Adipose tissue (tissue), 3 donors: ENCODE data around the gene ADD1. TPM values are rescaled to one million over a fixed set of nuclear protein-coding genes. Genes with fewer than 3 reads are reported as not detected.
"Not testable (repeated sequence)": the region's sequence is repeated elsewhere in the genome, so short reads cannot be mapped to it uniquely, and the experiment has no call there.

Experiments
- H3K27ac ChIP-seq: one replicate; pipeline ENCODE4 v1.5.1; 2013; ENCODE audit warnings: low read depth, low read length
- WGBS, 3 donors: extraction: QIAGEN DNeasy Blood & Tissue Kit; methylation state at CpG; one replicate each; pipeline ENCODE4 v1.1.7; 2013; 5-methylcytosine and 5-hydroxymethylcytosine counted together
- polyA plus RNA-seq, 3 donors: library from polyadenylated mRNA; stranded (reverse); fragments of 200-250 nt; gene quantifications; one replicate each; pipeline ENCODE4 v1.2.3, GENCODE V29; 2013
- donor health status: healthy with polysubstance abuse.
- donor health status: Bipolar disorder and iron deficiency.
- donor health status: healthy.

Gene ADD1
- polyA plus RNA-seq, 3 donors, result 66.5 to 270 (median 154) TPM

DNA sequence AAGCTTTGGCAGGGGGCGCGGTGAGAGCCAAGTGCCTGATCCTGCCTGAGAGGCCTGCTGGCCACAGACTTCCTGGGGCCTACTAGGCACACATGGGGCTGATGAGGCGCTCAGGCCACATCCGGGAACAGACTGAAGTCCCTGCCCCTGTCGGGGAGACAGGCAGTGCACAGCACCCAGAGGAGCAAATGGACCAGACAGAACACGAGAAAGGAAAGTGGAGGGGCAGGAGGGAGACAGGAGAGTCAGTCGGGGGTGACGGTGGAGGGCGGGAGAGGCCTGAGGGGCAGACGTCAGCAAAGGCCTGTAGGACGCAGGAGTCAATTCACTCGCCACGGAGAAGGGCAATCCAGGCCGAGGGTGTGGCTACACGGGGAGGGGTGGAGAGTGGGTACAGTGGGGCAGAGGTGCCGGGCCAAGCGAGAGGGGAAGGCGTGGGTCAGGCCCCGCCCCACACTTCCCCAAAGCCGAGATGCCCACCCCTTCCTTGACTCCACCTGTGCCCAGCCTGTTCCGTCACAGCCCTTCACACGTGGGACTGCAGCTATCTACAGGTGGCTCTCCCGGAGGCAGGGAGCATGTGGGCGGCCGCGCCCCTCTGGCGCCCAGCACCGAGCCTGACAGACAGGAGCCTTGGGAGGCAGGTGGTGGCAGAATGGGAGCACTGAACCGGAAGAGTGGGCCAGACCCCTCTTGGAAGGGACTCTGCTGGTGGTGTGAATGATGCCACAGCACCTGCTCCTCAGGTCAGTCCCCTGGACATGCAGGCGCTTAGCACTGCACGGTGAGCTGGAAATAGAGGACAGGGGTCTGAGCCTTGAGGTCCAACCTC, 99.1 kb downstream of the ADD1 start:
- H3K27ac ChIP-seq, result no peak overlapping the region
- 73 to 79% (median 77%) methylated on average over 29 to 31 of the region's 31 CpGs for WGBS, 3 donors

DNA sequence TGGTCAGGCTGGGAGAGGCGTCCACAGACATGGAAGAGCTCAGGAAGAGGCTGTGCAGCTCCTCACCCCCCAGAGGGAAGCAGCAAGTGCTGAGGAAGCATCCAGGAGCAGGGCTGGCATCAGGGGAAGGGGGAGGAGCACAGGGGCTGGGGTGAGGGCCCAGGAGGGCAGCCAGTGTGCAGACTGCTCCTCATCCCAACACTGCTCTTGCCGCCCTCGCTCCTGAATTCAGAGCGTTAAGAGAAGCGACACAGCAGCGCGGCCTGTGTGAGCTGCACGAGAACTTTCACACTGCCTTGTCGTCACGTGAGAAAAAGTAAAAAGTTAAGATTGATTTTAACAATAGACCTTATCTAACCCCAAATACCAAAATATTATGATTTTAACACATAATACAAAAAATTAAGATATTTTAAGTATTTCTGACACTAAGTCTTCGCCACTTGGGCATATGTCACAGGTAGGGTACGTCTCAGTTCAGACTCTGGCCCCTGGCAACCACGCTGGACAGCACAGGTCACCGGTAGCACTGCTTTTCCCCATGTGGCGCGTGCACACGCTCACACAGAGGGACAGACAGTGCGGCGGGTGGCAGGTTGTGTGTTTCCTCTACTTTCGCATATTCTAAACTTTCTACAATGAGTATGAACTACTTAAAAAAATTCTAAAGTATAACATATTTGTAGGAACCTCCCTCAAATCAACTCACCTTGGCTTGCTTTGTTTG, 99.9 kb downstream of the ADD1 start:
- 93 to 96% (median 95%) methylated on average over 20 of the region's 20 CpGs for WGBS, 3 donors
- H3K27ac ChIP-seq, result no peak overlapping the region

DNA sequence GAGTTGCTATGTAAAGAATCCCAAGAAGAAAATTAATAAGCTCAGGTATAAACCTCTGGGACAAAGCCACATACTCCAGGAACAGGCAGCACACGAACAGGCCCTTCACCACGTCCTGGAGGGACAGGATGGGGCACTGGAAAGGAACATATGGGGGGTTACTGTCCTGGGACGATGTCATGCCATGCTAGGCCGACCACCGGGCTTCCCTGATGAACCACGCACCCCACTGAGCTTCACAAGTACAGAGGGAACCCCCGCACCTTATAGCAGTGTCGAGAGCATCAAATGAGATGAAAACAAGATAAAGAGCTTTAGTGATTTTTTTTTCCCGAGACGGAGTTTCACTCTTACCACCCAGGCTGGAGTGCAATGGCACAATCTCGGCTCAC, 100.4 kb downstream of the ADD1 start:
- H3K27ac ChIP-seq, result no peak overlapping the region
- 87 to 89% (median 88%) methylated on average over 11 of the region's 11 CpGs for WGBS, 3 donors

DNA sequence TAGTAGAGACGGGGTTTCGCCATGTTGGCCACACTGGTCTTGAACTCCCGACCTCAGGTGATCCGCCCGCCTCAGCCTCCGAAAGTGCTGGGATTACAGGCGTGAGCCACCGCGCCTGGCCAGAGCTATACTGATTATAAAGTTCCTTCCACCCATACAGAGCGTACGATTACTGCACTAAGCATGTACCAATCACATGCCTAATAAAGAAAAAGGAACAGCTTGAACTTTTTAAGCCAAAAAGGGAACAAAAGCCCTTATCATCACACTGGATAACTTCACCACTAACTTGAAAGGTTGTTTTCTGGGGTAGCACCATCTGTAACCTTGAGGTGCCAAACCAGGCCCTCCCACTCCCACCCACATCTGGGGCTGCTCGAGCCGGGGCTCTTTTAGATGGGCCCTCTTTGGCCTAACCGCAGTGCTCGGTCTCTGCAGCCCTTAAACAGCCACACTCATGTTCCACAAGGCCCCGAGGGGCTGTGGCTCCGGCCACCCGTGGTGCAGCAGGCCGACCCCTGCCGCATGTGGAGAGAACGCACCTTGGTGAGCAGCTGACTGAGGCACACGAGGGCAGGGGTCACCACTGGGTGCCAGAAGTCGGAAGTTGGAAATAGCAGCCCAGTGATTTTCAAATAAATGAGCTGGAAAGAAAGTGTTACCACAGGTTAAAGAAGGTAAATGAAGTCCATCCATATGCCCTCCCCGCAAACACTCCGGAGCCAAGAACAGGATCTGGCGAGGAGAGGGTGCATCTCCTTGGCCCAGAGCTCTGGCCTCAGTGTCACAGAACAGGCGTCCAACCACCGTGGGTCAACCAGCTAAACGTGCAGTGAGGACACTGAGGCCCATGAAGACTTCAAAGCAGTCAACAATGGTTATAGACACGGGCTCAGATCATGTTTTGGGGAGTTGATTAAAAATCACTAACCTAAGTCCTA, 101.2 kb downstream of the ADD1 start:
- WGBS, 3 donors, result 86 to 89% (median 88%) methylated on average over 30 of the region's 30 CpGs
- H3K27ac ChIP-seq, result no peak overlapping the region

- H3K27ac ChIP-seq, result not testable (repeated sequence)
- 90 to 92% (median 92%) methylated on average over 27 to 28 of the region's 30 CpGs for WGBS, 3 donors
These were observed 102.3 kb downstream of the ADD1 start for GRCh38 chr4:2945619-2946604.

DNA sequence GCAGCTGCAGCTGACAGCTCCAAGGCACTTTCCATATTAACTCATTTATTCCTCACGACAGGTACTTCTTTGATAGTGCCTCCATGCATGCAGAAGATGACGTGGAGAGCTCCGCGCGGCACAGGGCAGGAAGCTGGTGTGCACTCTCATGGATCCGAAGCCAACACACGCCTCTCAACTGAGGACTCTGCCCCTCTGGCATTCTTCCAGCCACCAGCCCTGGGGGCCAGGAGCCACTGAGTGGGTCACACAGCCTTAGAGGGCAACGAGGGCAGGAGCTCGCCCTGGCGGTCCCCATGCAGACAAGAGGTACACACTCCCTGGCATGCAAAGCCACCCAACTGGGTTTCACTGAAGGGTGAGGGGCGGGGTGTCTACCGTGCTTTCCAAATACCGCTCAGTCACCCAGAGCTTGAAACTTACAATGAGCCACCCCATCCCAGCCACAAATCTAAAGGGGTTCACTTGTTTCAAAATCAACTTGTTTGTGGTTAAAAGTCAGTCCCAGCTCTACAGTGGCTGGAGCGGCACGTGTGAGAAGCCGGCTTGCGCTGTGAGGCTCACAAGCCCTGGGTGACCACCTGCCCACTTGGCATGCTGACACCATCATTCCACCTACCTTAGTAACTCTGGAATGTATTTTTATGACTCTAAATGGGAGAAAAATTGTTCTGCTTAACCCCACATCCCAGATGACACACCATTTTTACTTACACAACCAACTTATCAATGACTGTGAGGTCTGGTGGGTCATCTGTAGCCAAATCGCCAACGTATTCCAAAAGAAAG, 103.4 kb downstream of the ADD1 start:
- H3K27ac ChIP-seq, result no peak overlapping the region
- 85 to 93% (median 92%) methylated on average over 19 of the region's 19 CpGs for WGBS, 3 donors

DNA sequence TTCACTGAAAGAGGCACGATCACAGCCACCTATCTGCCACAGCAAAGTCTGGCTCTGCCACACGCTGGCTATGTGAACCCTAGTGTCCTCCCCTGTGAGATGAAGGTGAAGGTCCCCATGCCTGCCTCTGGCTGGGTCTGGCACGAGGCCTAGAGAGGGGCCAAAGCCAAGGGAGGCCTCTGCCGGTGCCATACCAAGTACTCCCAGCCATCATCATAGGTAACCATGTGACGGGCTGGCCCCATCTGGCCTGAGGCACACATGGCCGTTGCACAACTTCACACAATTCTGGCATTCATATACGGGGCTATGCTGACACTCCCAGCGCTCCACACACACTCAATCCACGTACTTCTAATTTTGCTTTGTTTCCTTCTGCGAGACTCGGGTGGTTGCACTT, 104.3 kb downstream of the ADD1 start:
- H3K27ac ChIP-seq, result no peak overlapping the region
- 82 to 86% (median 82%) methylated on average over 11 of the region's 11 CpGs for WGBS, 3 donors

DNA sequence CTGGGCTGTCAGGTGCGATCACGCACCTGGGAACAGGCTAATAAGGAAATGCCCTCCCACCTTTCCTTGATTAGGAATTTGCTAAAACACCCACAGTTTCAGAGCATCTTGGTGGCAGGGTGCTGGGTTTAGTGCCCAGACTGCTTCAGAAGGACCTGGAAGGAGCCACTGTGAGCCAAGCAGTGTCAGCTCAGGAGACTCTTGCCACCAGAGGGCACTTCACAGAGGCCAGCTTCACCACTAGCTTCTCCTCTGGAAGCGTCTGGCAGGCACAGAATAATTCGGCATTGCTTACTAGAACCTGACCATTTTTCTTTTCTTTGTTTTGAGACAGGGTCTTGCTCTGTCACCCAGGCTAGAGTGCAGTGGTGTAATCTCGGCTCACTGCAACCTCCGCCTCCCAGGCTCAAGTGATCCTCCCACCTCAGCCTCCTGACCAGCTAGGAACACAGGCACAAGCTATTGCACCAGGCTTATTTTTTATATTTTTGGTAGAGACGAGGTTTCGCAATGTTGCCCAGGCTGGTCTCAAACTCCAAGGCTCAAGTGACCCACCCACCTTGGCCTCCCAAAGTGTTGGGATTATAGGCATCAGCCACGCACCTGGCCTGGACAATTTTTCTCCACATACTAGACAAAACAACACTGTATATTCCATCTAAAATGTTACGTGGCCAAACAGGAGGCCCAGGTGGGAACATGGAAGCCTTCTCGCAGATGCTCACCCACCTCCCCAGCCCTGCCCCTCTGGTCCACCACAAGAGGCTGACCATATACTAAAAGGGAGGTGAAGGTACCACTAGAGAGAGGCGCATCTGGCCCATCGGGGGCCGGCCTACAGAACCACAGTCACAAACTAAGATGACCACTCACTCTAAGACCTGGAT, 105.5 kb downstream of the ADD1 start:
- WGBS, 3 donors, result 90 to 94% (median 94%) methylated on average over 14 of the region's 14 CpGs
- H3K27ac ChIP-seq, result no peak overlapping the region

GRCh38 chr4:2949782-2950125, 106.1 kb downstream of the ADD1 start:
- 91 to 95% (median 94%) methylated on average over 11 of the region's 11 CpGs for WGBS, 3 donors
- no peak overlapping the region for H3K27ac ChIP-seq

GRCh38 chr4:2950221-2950989, 106.8 kb downstream of the ADD1 start:
- WGBS, 3 donors, result 92 to 93% (median 93%) methylated on average over 16 of the region's 16 CpGs
- no peak overlapping the region for H3K27ac ChIP-seq

- 77 to 83% (median 80%) methylated on average over 6 of the region's 6 CpGs for WGBS, 3 donors
- H3K27ac ChIP-seq, result no peak overlapping the region
These were observed 109.9 kb downstream of the ADD1 start for GRCh38 chr4:2953496-2953895.

DNA sequence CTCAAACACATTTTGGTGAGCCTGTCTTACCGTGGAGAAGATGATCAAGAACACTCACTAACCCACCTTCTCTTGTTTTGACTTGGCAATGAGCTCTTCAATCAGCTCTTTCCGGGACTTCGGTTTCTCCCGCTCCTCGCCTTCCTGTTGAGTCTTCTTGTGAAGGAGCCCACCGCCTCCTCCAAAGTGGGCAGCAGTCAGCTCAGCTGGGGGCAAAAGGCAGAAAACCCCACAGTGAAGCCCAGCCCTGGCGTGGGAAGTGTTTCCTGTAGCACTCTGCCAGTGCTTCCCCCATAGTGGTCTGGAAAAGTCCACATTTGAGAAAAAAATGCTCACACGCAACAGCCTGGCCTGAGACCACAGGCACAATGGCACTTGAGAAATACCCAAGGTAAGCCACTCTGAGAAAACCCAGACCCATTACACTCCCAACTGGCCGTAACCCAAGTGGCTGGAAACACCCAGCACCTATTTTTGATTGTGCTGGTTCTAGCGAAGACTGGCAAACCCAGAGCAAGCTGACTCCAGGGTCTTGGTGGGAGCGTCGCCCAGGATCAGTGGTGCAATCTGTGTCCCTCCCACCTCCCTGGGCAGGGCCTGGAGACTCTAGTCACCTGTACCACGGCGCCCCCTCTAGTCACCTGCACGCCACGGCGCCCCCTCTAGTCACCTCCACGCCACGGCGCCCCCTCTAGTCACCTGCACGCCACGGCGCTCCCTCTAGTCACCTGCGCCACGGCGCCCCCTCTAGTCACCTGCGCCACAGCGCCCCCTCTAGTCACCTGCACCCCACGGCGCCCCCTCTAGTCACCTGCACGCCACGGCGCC, 110.9 kb downstream of the ADD1 start:
- H3K27ac ChIP-seq, result no peak overlapping the region
- 88 to 92% (median 89%) methylated on average over 32 to 33 of the region's 33 CpGs for WGBS, 3 donors

DNA sequence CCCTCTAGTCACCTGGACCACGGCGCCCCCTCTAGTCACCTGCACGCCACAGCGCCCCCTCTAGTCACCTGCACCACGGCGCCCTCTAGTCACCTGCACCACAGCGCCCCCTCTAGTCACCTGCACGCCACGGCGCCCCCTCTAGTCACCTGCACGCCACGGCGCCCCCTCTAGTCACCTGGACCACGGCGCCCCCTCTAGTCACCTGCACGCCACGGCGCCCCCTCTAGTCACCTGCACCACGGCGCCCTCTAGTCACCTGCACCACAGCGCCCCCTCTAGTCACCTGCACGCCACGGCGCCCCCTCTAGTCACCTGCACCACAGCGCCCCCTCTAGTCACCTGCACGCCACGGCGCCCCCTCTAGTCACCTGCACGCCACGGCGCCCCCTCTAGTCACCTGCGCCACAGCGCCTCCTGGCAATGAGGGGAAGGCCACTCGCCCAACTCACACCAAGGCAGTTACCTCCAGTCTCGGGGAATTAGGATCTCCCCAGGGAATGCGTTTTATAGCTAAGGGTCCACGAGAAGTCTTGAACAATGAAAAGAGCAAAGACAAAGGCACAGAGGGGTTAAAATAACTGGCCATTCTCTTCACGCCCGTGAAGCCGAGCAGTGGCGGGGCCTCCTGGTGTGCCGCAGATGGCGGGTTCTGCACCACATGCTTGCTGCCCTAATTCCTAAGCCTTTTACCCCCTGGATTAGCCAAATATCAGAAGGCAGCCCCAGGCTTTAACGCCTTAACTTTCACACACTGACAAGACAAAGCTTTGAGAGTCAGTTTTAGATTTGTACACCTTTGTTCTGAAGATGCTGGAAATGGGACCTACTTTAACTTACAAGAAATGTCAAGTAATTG, 111.8 kb downstream of the ADD1 start:
- 95 to 97% (median 97%) methylated on average over 31 to 43 of the region's 44 CpGs for WGBS, 3 donors
- not testable (repeated sequence) for H3K27ac ChIP-seq

DNA sequence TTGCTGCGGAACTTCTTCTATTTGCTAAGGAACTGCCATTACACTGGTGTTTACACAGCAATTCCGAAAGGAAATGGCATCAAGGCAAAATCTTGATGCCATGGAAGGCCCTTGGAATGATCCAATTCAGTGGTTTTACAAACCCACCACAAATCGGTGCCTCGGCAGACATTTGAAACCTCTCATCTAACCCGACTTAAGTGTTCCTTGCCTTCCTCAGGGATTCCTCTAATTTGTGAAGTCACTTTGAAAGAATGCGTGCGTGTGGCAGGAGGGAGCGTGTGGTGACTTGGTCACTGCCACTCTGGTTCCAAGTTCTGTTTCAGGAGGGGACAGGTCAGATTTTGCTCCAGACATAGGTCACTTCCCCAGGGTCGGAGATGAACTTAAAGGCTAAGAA, 114.8 kb downstream of the ADD1 start:
- no peak overlapping the region for H3K27ac ChIP-seq
- 50 to 68% (median 53%) methylated on average over 9 of the region's 9 CpGs for WGBS, 3 donors
